ENCODE data around the gene MUC5B.

Gene MUC5B

GRCh38 chr11:1287928-1288327 lies 65.1 kb downstream of the MUC5B start:
- no peaks in the 10 kb centered on the region for H3K4me1 ChIP-seq (ENCODE audit: control insufficient read depth, insufficient read depth, low read length)
- no peaks in the 10 kb centered on the region for H3K9me3 ChIP-seq (ENCODE audit: control insufficient read depth, insufficient read depth, low read length)
- H3K4me3 ChIP-seq (ENCODE audit: low read depth, low read length) = no peak overlapping the region
- peaks cover 44% of the 10 kb centered on the region for H3K36me3 ChIP-seq (ENCODE audit: control insufficient read depth, insufficient read depth, low read length)
- H3K27ac ChIP-seq (ENCODE audit: low read depth, low read length) = no peak overlapping the region
- H3K27me3 ChIP-seq (ENCODE audit: control insufficient read depth, insufficient read depth, low read length) = no peaks in the 10 kb centered on the region
- no peak overlapping the region for H3K9ac ChIP-seq (ENCODE audit: low read depth, low read length)

- Histone ChIP-seq H3K27ac (ENCODE audit: low read depth, low read length) (no peak overlapping the region), H3K9ac (ENCODE audit: low read depth, low read length) (no peak overlapping the region), H3K27me3 (ENCODE audit: control insufficient read depth, insufficient read depth, low read length) (no peaks in the 10 kb centered on the region), H3K4me3 (ENCODE audit: low read depth, low read length) (no peak overlapping the region), H3K36me3 (ENCODE audit: control insufficient read depth, insufficient read depth, low read length) (peaks cover 40% of the 10 kb centered on the region), H3K4me1 (ENCODE audit: control insufficient read depth, insufficient read depth, low read length) (no peaks in the 10 kb centered on the region), H3K9me3 (ENCODE audit: control insufficient read depth, insufficient read depth, low read length) (no peaks in the 10 kb centered on the region)
Observed at GRCh38 chr11:1288426-1289151, 65.7 kb downstream of the MUC5B start.

- Histone ChIP-seq H3K4me3 (ENCODE audit: low read depth, low read length) (no peak overlapping the region), H3K4me1 (ENCODE audit: control insufficient read depth, insufficient read depth, low read length) (no peaks in the 10 kb centered on the region), H3K27ac (ENCODE audit: low read depth, low read length) (no peak overlapping the region), H3K27me3 (ENCODE audit: control insufficient read depth, insufficient read depth, low read length) (no peaks in the 10 kb centered on the region), H3K9me3 (ENCODE audit: control insufficient read depth, insufficient read depth, low read length) (no peaks in the 10 kb centered on the region), H3K9ac (ENCODE audit: low read depth, low read length) (no peak overlapping the region), H3K36me3 (ENCODE audit: control insufficient read depth, insufficient read depth, low read length) (peaks cover 44% of the 10 kb centered on the region)
Observed at GRCh38 chr11:1289211-1289935, 66.5 kb downstream of the MUC5B start.

- Histone ChIP-seq H3K9me3 (ENCODE audit: control insufficient read depth, insufficient read depth, low read length) (no peaks in the 10 kb centered on the region), H3K27me3 (ENCODE audit: control insufficient read depth, insufficient read depth, low read length) (no peaks in the 10 kb centered on the region), H3K4me1 (ENCODE audit: control insufficient read depth, insufficient read depth, low read length) (no peaks in the 10 kb centered on the region), H3K27ac (ENCODE audit: low read depth, low read length) (no peak overlapping the region), H3K36me3 (ENCODE audit: control insufficient read depth, insufficient read depth, low read length) (peaks cover 43% of the 10 kb centered on the region), H3K9ac (ENCODE audit: low read depth, low read length) (no peak overlapping the region), H3K4me3 (ENCODE audit: low read depth, low read length) (no peak overlapping the region)
Observed at GRCh38 chr11:1290052-1291040, 67.5 kb downstream of the MUC5B start.

- Histone ChIP-seq H3K9ac (ENCODE audit: low read depth, low read length) (no peak overlapping the region), H3K4me1 (ENCODE audit: control insufficient read depth, insufficient read depth, low read length) (no peaks in the 10 kb centered on the region), H3K9me3 (ENCODE audit: control insufficient read depth, insufficient read depth, low read length) (no peaks in the 10 kb centered on the region), H3K4me3 (ENCODE audit: low read depth, low read length) (no peak overlapping the region), H3K27ac (ENCODE audit: low read depth, low read length) (no peak overlapping the region), H3K36me3 (ENCODE audit: control insufficient read depth, insufficient read depth, low read length) (peaks cover 41% of the 10 kb centered on the region), H3K27me3 (ENCODE audit: control insufficient read depth, insufficient read depth, low read length) (no peaks in the 10 kb centered on the region)
Observed at GRCh38 chr11:1291295-1292017, 68.6 kb downstream of the MUC5B start.

GRCh38 chr11:1292018-1292643 lies 69.3 kb downstream of the MUC5B start:
- Histone ChIP-seq H3K4me3 (ENCODE audit: low read depth, low read length) (no peak overlapping the region), H3K9ac (ENCODE audit: low read depth, low read length) (no peak overlapping the region), H3K27ac (ENCODE audit: low read depth, low read length) (no peak overlapping the region), H3K27me3 (ENCODE audit: control insufficient read depth, insufficient read depth, low read length) (no peaks in the 10 kb centered on the region), H3K36me3 (ENCODE audit: control insufficient read depth, insufficient read depth, low read length) (peaks cover 35% of the 10 kb centered on the region), H3K9me3 (ENCODE audit: control insufficient read depth, insufficient read depth, low read length) (no peaks in the 10 kb centered on the region), H3K4me1 (ENCODE audit: control insufficient read depth, insufficient read depth, low read length) (no peaks in the 10 kb centered on the region)

- Histone ChIP-seq H3K27ac (ENCODE audit: low read depth, low read length) (no peak overlapping the region), H3K9me3 (ENCODE audit: control insufficient read depth, insufficient read depth, low read length) (no peaks in the 10 kb centered on the region), H3K4me3 (ENCODE audit: low read depth, low read length) (no peak overlapping the region), H3K4me1 (ENCODE audit: control insufficient read depth, insufficient read depth, low read length) (no peaks in the 10 kb centered on the region), H3K27me3 (ENCODE audit: control insufficient read depth, insufficient read depth, low read length) (no peaks in the 10 kb centered on the region), H3K36me3 (ENCODE audit: control insufficient read depth, insufficient read depth, low read length) (peaks cover 37% of the 10 kb centered on the region), H3K9ac (ENCODE audit: low read depth, low read length) (no peak overlapping the region)
Observed at GRCh38 chr11:1292644-1293618, 70.1 kb downstream of the MUC5B start.

GRCh38 chr11:1293619-1294015 lies 70.8 kb downstream of the MUC5B start:
- H3K4me3 ChIP-seq (ENCODE audit: low read depth, low read length) = no peak overlapping the region

GRCh38 chr11:1295086-1295485 lies 72.2 kb downstream of the MUC5B start:
- H3K27ac ChIP-seq (ENCODE audit: low read depth, low read length) = no peak overlapping the region
- H3K4me3 ChIP-seq (ENCODE audit: low read depth, low read length) = no peak overlapping the region
- peaks cover 25% of the 10 kb centered on the region for H3K36me3 ChIP-seq (ENCODE audit: control insufficient read depth, insufficient read depth, low read length)

More at GRCh38 chr11:1293619-1294015, 70.8 kb downstream of the MUC5B start:
- no peaks in the 10 kb centered on the region for H3K4me1 ChIP-seq (ENCODE audit: control insufficient read depth, insufficient read depth, low read length)
- no peaks in the 10 kb centered on the region for H3K27me3 ChIP-seq (ENCODE audit: control insufficient read depth, insufficient read depth, low read length)
- H3K9me3 ChIP-seq (ENCODE audit: control insufficient read depth, insufficient read depth, low read length) = no peaks in the 10 kb centered on the region
- H3K9ac ChIP-seq (ENCODE audit: low read depth, low read length) = no peak overlapping the region
- no peak overlapping the region for H3K27ac ChIP-seq (ENCODE audit: low read depth, low read length)
- peaks cover 35% of the 10 kb centered on the region for H3K36me3 ChIP-seq (ENCODE audit: control insufficient read depth, insufficient read depth, low read length)

More at GRCh38 chr11:1295086-1295485, 72.2 kb downstream of the MUC5B start:
- H3K4me1 ChIP-seq (ENCODE audit: control insufficient read depth, insufficient read depth, low read length) = 0 out of 2 replicates have a peak, but pooled peaks cover 3% of the 10 kb centered on the region
- H3K27me3 ChIP-seq (ENCODE audit: control insufficient read depth, insufficient read depth, low read length) = no peaks in the 10 kb centered on the region
- no peaks in the 10 kb centered on the region for H3K9me3 ChIP-seq (ENCODE audit: control insufficient read depth, insufficient read depth, low read length)
- H3K9ac ChIP-seq (ENCODE audit: low read depth, low read length) = no peak overlapping the region

Data from HUES48 (cell line).